Thyroid gland (tissue), 4 donors: ENCODE measurements around the gene SORCS2.

ENCODE experiments used
- CTCF ChIP-seq, 6 experiments: fragments of 200-600 bp in 3 of 6; fragments of 450-650 bp in 3 of 6; sonication (generic) in 3 of 6; IDR thresholded peaks; one replicate each; pipeline ENCODE4 v1.5.1; 2016 to 2019; ENCODE audit warnings: antibody characterized with exemption in 6 of 6, mild to moderate bottlenecking in 2 of 6, inconsistent platforms in 1 of 6, moderate library complexity in 1 of 6
- POLR2A ChIP-seq, 2 donors: fragments of 450-650 bp; IDR thresholded peaks; one replicate each; pipeline ENCODE4 v1.6.1; 2017; ENCODE audit warnings: antibody characterized with exemption in 2 of 2, mild to moderate bottlenecking in 2 of 2, moderate library complexity in 1 of 2

GRCh38 chr4:7328162-7328912 lies 136.0 kb downstream of the SORCS2 start:
- TF ChIP-seq CTCF (IDR thresholded peaks at IDR 0.05) = no peak
- TF ChIP-seq POLR2A (IDR thresholded peaks at IDR 0.05) = no peak
